ENCODE data around the gene CDHR2. TPM values are rescaled to one million over a fixed set of nuclear protein-coding genes. Genes with fewer than 3 reads are reported as not detected.

CDHR2 gene
- total RNA-seq, 1 experiment from 2014 or later, result 0.10 TPM

DNA sequence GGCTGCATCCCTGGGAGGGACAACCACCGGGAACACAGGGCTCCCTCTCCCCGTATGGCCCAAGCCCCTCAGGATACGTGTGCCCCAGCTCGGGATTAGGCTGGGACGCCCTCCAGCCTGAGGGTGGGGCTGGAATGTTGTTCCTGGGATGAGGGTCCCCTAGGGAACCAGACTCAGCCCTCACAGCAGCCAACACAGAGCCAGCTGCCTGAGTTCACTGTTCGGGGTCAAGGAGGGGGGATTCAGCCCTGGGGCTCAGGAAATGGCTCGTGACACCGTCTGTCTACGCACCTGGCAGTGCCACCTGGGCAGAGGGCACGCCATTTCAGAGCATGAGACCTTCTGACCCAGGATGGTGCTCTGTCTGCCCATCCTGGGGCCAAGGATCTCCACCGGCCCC, 20.8 kb upstream of the CDHR2 start:
- H3K9me3 ChIP-seq (ENCODE audit: control insufficient read depth in 1 of 2, insufficient read depth in 1 of 2, low read depth in 1 of 2, low read length in 2 of 2), result no peaks in the 10 kb centered on the region
- H3K36me3 ChIP-seq (ENCODE audit: control insufficient read depth in 1 of 2, insufficient read depth in 2 of 2, low read length in 2 of 2), result peaks cover 3 to 30% of the 10 kb centered on the region in 2 experiments; a peak in 2 of 4 replicates
- no peak overlapping the region for H3K4me2 ChIP-seq (ENCODE audit: low read length)
- DNase-seq (ENCODE audit: low read depth, low spot score) (no peak), ATAC-seq (no peak)
- H3K27ac ChIP-seq (ENCODE audit: low read depth, low read length), result no peak overlapping the region
- H3K27me3 ChIP-seq (ENCODE audit: insufficient read depth, low read length), result no peaks in the 10 kb centered on the region
- ChIA-PET POLR2A (no interaction called here), CTCF (no interaction called here), RAD21 (ENCODE audit: low non-redundant PET in 1 of 2, low total read pairs in 2 of 2, uncharacterized antibody in 2 of 2, unreplicated experiment in 2 of 2) (no interaction called here)
- no peak overlapping the region for H2AFZ ChIP-seq (ENCODE audit: low read depth, low read length, poor library complexity, severe bottlenecking)
- H3K9me2 ChIP-seq (ENCODE audit: insufficient read depth), result no peaks in the 10 kb centered on the region
- H3K9ac ChIP-seq (ENCODE audit: low read length), result no peak overlapping the region
- no peaks in the 10 kb centered on the region for H4K20me1 ChIP-seq (ENCODE audit: insufficient read depth)
- H3K79me2 ChIP-seq (ENCODE audit: insufficient read depth, low read length), result peaks cover 10% of the 10 kb centered on the region
- H3K4me1 ChIP-seq (ENCODE audit: control insufficient read depth in 1 of 2, insufficient read depth in 2 of 2, low read length in 2 of 2), result no peaks in the 10 kb centered on the region
- TF ChIP-seq, protein P1, sequence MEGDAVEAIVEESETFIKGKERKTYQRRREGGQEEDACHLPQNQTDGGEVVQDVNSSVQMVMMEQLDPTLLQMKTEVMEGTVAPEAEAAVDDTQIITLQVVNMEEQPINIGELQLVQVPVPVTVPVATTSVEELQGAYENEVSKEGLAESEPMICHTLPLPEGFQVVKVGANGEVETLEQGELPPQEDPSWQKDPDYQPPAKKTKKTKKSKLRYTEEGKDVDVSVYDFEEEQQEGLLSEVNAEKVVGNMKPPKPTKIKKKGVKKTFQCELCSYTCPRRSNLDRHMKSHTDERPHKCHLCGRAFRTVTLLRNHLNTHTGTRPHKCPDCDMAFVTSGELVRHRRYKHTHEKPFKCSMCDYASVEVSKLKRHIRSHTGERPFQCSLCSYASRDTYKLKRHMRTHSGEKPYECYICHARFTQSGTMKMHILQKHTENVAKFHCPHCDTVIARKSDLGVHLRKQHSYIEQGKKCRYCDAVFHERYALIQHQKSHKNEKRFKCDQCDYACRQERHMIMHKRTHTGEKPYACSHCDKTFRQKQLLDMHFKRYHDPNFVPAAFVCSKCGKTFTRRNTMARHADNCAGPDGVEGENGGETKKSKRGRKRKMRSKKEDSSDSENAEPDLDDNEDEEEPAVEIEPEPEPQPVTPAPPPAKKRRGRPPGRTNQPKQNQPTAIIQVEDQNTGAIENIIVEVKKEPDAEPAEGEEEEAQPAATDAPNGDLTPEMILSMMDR (IDR thresholded peaks at IDR 0.05 in 2 of 3, conservative IDR thresholded peaks at IDR 0.05 in 1 of 3; ENCODE audit: borderline replicate concordance in 1 of 3, insufficient read depth in 1 of 3, low read depth in 2 of 3, low read length in 2 of 3), result no peak
- TF ChIP-seq SRF (IDR thresholded peaks at IDR 0.05; ENCODE audit: low read depth), result no peak
- no peak for TF ChIP-seq POLR2A (IDR thresholded peaks at IDR 0.05; ENCODE audit: borderline replicate concordance, extremely low read depth, insufficient read depth, insufficient read length)
- no peak for TF ChIP-seq RAD21 (IDR thresholded peaks at IDR 0.05; ENCODE audit: low read depth)
- TF ChIP-seq, protein P2, sequence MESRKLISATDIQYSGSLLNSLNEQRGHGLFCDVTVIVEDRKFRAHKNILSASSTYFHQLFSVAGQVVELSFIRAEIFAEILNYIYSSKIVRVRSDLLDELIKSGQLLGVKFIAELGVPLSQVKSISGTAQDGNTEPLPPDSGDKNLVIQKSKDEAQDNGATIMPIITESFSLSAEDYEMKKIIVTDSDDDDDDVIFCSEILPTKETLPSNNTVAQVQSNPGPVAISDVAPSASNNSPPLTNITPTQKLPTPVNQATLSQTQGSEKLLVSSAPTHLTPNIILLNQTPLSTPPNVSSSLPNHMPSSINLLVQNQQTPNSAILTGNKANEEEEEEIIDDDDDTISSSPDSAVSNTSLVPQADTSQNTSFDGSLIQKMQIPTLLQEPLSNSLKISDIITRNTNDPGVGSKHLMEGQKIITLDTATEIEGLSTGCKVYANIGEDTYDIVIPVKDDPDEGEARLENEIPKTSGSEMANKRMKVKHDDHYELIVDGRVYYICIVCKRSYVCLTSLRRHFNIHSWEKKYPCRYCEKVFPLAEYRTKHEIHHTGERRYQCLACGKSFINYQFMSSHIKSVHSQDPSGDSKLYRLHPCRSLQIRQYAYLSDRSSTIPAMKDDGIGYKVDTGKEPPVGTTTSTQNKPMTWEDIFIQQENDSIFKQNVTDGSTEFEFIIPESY (IDR thresholded peaks at IDR 0.05; ENCODE audit: extremely low read depth, insufficient replicate concordance, low read length), result no peak
- no peak for TF ChIP-seq ZNF274 (IDR thresholded peaks at IDR 0.05; ENCODE audit: low read depth, low read length)
- TF ChIP-seq EGR1 (IDR thresholded peaks at IDR 0.05; ENCODE audit: low read depth), result no peak
- no peak for TF ChIP-seq ZFX (IDR thresholded peaks at IDR 0.05)
- TF ChIP-seq CEBPB (IDR thresholded peaks at IDR 0.05; ENCODE audit: low read depth), result no peak
- intact Hi-C loops (cut with micrococcal nuclease), result no loop called here
- no peak overlapping the region for H3K4me3 ChIP-seq (replicated peaks in 1 of 2; ENCODE audit: low read depth in 1 of 2, low read length in 2 of 2)
- BruUV-seq (replicated peaks), result no TSS peak

Data from HCT116 (cell line).